Glomerular endothelial cell (primary cell): Measurements from ENCODE around the gene KIF24. TPM values are rescaled to one million over a fixed set of nuclear protein-coding genes. Genes with fewer than 3 reads are reported as not detected.
"Not testable (repeated sequence)": the region's sequence is repeated elsewhere in the genome, so short reads cannot be mapped to it uniquely, and the experiment has no call there.

ENCODE experiments used
- DNase-seq: peaks from one replicate; pipeline ENCODE4 v3.0.0-alpha.2; 2011; ENCODE audit warnings: low read depth, low spot score; ENCODE audit errors: extremely low read depth
- total RNA-seq: library from RNA; depleted of rRNA; stranded (reverse); fragments of >200 nt; gene quantifications from 2 replicates; pipeline ENCODE4 v1.2.3, GENCODE V29; 2015

Gene KIF24
- 0.63 and 1.8 TPM in 2 replicates for total RNA-seq

DNA sequence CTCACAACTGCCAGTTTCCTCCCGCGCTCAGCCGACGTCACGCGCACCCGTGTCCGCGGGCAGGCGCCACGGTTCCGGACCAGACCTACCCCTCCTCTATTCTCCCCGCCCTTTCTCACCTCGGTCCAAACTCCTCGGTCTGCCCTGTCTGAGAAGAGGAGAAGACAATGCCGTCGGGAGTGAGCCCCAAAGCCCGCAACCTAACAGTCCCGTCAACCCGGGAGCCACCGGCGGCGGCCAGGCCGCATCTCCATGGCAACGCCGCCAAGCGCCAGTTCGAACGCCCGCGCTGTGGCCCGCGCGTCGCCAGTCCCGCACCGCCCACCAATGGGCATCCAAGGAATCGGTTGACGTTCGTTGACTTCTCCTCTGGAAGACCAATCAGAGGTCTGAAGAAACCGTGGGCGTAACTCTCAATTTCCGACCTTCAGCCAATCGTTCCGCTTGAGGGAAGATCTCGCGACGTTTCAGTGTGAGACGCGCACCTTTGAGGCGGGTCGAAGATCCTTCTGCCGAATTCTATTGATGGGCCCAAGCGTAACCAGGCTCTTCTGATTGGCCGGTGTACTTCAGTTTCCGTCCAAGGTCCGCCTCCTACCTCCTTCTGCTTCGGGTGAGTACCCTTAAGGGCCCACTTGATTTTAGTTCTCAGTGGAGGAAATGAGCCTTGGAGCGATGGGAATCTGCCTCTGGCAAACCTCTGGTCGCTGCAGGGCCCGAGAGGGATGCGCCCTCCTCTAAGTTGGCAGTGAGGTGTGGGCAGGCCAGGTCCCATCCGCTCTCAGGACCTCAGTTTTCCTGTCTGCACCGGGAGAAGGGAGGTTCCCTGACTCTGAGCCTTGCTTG, at the start of gene KIF24, which contains the start of gene NUDT2:
TSS of gene KIF24 (minus strand) at position 282 of the 846 bp plus-strand sequence. CDS start 17,922 bp downstream, outside the sequence.
TSS of gene NUDT2 (plus strand) at position 583 of the 846 bp plus-strand sequence. CDS start 9,471 bp downstream, outside the sequence.
- peak; percentile 100 for DNase-seq

DNA sequence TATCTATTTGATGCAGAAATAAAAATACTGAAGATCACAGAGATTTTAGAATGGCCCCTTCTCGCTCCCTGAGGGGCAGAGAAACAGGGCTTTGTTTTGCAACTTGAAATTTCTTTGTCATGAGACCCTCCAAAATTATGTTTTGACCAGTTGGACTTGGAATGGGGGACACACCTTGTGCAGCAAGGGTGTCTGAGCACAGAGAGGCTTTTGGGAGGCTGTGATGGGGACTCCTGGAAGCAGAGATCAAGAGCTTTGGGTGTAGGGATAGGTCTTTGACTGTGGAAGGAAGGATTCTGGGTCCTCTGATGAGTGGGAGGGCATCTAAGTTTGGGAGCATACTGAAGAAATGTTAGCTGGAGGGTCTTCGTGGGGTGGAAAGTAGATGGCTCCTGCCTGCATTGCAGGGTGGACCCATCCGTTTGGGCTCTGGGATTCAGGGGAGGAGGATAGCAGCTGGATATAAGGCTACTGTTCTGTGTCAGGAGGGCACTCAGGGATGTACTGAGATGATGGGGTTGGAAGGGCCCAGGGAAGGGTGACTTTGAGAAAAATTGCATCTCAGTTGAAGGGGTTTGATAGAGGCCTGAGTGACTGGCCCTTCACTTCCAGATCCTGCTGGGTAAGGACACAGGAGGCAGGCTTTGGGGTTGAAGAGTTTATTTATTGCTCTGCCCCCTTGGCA, 49.5 kb upstream of the KIF24 start:
- no peak for DNase-seq

- DNase-seq, result no peak
These were observed 48.3 kb upstream of the KIF24 start for GRCh38 chr9:34377404-34377746.

DNA sequence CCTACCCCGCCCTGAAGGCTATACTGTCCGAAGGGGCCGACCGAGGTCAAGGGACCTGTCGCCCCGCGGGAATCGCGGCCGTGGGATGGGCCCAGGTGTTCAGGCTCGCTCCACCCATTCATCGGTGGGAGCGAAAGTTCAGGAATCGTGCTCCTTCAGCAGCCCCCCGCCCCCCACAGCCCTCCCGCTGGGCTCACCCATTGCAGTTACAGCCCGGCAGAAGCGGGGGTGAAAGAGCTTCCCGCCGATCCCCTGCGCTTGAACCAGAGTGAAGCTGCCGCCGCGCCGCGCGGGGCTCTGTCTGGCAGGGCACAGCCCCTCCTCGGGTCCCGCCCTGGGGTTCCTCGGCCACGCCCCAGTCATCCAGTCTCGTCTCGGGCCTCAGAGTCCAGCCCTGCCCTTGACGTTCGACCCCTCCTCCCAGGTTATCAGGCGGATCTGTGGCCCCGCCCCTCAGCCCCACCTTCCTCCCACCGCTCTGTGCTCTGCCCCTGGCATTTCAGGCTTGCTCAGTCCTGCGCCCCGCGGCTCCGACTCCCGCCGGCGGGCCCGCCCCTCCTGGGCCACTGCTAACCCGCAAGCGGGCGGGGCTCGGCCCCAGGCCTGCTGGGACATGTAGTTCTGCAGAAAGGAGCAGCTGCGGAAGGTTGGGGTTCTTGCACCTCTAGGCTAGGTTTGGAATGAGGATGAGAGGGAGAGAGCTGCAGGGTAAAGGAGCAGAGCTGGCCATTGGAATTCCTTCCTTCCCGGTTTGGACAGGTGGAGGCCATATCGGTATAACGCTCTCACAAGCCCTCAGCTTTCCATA, 47.7 kb upstream of the KIF24 start, which contains the start of gene MYORG:
TSS of gene MYORG (minus strand) at position 303 of the 808 bp plus-strand sequence. CDS start 3,955 bp downstream, outside the sequence.
- DNase-seq, result no peak

GRCh38 chr9:34375901-34376595, 47.0 kb upstream of the KIF24 start:
- DNase-seq, result no peak

DNA sequence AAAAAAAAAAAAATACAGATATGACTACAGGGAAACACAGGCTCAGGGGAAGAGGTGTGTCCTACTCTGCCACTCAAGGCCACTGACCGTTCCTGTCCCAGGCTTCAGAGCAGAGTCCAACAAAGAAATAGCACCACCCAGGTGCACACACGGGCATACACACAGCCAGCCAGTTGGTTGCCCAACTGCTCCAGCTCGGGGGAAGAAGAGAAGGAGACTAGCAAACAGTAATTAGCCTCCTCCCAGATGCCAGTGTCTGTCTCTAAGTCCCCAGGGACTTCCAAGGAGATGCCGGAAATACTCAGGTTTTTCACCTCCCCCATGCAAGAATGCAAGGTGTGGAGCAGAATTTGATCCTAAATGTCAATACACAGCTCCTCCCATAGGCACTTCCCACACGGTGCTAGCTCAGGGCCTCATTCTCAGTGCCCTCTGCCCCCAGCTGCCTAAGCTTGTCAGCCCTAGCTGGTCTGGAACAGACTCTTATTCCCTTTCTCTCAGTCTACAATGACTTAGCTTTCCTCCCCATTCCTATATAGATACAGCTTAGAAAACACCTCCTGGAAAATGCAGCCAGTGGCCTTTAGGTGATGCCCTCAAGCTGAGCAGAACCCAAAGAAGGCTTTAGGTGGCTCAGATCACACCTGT, 46.0 kb upstream of the KIF24 start:
- DNase-seq, result no peak

DNA sequence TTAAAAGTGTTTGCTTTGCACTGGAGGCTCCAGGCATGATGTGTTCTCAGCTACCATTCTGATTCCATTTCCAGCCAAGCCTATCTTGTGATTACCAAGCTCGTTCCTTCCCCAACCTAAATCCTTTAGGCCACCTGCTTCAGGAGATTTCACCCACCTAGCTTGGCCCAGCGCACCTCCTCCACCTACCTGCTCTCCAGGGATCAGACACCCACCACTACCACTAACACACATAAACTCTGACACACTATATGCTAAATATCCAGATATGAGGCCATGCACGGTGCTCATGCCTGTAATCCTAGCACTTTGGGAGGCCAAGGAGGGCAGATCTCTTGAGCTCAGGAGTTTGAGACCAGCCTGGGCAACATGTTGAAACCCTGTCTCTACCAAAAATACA, 45.3 kb upstream of the KIF24 start:
- DNase-seq, result no peak

DNA sequence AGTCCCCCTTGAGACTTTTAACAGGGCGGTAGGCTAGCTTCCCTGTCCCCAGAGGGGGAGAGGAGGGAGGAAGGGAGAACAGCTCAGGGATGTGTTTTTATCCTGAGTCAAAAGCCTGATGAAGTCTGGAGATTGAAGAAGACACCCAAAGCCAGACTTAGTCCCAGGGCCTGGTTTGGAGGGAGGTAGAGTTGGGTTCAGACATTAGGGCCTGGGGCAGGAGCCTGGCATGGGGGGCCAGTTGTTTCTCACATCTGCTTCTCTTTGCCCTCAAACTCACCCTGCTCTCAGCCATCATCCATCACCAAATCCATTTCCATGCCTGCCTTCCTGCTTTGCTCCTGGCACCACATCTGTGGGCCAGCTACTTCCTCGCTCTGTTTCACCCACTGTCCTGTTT, 44.7 kb upstream of the KIF24 start:
- DNase-seq, result no peak

DNA sequence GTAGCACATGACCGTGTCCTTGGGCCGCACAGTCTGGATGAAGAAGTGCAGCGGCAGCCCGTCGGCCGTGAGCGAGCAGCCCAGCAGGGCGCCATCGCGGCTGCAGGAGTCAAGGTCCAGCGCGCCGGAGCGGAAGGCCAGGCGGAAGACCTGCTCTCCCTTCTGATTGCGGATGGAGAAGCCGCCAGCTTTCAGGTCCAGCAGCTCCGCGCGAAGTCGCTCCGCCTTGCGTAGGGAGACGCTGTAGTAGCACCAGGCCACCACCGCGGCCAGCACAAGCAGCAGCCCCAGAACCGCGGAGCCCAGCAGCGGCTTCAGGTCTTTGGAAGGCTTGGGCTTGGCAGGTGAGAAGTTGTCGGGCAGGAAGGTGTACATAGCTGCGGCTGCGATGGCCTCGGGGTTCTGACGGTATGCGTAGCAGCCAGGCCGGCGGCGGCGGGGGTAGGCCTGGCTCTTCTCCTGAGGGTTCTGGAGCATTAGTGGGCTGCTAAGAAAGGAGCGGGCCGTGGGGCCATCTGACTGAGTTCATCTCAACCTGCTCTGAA, 43.5 kb upstream of the KIF24 start:
- no peak for DNase-seq

DNA sequence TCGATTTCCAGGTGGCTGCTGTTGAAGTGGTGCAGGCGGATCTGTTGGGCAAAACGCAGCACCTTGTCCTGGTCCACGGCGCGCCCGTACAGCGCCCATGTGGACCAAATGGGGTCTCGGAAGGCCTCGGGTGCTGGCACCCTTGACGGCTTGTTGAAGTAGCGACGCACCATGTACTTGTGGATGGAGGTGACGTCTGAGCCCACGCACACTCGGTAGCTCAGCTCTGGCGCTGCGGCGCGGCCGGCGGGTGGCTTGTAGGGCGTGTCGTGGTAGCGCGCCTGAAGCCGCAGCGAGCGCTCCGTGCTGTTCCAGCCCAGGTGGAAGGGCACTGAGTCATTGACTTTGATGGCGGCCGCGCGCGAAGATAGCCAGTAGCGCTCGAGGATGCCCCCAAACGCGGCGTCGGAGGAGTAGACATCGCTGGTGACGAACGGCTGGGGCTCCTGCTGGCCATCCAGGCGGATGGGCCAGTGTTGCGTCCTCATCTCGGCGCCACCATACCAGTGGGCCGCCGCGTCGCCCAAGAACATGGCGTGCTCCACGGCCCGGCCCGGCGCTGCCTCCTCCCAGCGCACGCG, 42.9 kb upstream of the KIF24 start:
- no peak for DNase-seq

DNA sequence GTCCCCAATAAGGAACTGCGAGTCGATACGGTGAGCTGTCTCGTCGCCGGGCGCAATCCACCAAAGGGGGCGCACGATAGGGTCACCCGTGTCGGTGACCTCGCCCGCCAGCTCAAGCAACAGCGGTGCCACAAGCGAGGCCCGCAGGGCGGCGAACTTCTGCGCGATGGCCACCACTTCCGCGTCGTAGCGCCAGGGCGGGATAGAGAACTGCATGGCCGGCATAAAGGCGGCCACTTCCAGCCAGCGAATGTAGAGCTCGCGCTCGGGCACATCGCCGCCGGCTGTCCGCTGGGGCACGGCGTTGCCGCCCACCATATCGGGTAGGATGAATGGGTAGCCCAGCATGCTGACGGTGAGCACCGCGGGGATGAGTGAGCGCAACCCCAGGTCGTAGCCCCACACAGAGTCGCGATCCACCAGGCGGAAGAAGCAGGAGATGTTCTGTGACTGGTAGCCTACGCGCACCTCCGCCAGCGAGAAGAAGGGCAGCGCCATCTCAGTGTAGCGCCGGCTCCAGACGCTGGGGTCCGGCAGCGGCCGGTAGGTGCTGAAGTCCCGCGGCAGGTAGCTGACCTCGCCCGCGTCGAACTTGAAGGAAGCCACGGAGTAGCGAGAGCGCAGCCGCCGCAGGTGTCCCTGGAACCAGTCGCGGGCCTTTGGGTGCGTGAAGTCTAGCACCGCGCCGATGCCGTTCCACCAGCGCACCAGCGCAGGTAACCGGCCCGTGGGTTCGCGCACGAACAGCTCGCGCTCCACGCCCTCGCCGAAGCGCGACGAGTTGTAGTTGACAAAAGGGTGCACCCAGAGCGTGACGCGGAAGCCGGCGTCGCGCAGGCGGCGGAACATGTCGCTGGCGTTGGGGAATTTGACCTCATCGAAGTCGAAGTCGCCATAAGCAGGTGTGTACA, 42.2 kb upstream of the KIF24 start:
- no peak for DNase-seq

- no peak for DNase-seq
These were observed 41.4 kb upstream of the KIF24 start for GRCh38 chr9:34370335-34370969.

- no peak for DNase-seq
These were observed 40.6 kb upstream of the KIF24 start for GRCh38 chr9:34369636-34370035.

- DNase-seq, result not testable (repeated sequence)
These were observed 39.7 kb upstream of the KIF24 start for GRCh38 chr9:34368796-34369195.

GRCh38 chr9:34367751-34368410, 38.8 kb upstream of the KIF24 start:
- DNase-seq, result not testable (repeated sequence)

- DNase-seq, result no peak
These were observed 37.3 kb upstream of the KIF24 start for GRCh38 chr9:34366365-34366764.

DNA sequence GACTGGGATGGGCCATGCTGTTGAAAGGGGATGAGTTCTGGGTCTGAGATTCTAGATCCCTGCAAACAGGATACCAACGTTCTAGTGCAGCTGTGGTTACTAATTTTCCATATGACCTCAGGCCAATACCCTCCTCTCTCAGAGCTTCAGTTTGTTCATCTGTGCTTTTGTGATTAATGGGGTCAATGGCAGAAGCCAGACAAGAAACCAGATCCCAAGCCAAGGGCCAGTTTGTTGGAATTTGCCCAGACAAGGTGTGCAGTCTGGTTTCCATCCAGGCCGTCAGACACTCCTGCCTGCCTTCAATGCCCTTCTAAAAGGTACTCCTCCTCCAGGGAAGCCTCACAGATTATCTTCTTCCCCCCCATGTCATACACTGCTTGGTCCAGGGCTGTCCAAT, 36.2 kb upstream of the KIF24 start:
- DNase-seq, result no peak
